ENCODE data around the gene ALK.

ALK gene

DNA sequence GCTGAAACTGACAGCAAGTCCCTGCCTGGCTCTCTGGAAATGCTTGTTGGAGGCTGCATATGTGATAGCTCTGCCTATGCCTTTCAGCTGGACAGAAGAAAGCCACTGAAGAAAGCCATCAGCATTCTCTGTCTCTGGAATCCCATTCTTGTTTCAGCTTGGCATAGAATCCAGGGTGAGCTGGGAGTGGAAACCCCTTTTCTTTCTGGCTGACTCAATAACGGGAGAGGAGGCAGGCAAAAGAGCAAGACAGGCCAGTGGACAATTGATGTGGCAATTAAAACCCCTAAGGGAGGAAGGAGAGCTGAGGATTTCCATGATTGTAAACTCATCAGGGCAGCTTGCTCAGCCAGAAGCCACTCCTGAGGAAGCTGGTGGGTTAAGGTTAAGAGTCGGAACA, 598.1 kb downstream of the ALK start:
- Mint-ChIP-seq H3K27ac (no peak overlapping the region), H3K36me3 (no peaks in the 10 kb centered on the region), H3K27me3 (peaks cover 71% of the 10 kb centered on the region), H3K9me3 (no peaks in the 10 kb centered on the region), H3K4me3 (no peak overlapping the region), H3K4me1 (peaks cover under 1% of the 10 kb centered on the region)
- no peak for ATAC-seq

DNA sequence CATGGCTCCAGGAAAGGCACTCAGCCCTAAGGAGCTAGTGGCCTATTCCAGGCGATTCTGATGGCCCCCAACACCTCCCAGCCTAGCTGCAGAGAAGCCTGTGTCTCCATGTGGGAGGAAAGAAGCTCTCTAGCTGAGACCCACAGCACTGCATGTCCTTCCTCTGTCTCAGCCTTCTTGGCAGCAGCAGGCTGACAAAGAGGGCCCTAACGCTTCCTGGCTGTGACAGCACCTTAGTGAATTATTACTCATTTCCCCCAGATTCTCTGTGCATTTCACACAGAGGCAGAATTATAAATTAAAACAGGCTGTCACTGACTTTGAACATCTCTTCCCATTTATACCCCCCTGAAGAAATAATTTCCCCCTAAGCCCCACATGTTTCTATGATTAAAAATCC, 599.4 kb downstream of the ALK start:
- H3K36me3 Mint-ChIP-seq: no peaks in the 10 kb centered on the region
- H3K27me3 Mint-ChIP-seq: peaks cover 60% of the 10 kb centered on the region
- no peak for ATAC-seq
- H3K4me1 Mint-ChIP-seq: peaks cover 13% of the 10 kb centered on the region
- H3K9me3 Mint-ChIP-seq: no peaks in the 10 kb centered on the region
- no peak overlapping the region for H3K27ac Mint-ChIP-seq
- H3K4me3 Mint-ChIP-seq: no peak overlapping the region

- Mint-ChIP-seq H3K36me3 (no peaks in the 10 kb centered on the region), H3K27ac (no peak overlapping the region), H3K9me3 (no peaks in the 10 kb centered on the region), H3K4me3 (no peak overlapping the region), H3K4me1 (peaks cover 38% of the 10 kb centered on the region), H3K27me3 (peaks cover 49% of the 10 kb centered on the region)
- no peak for ATAC-seq
These were observed 603.4 kb downstream of the ALK start for GRCh38 chr2:29317801-29318485.

DNA sequence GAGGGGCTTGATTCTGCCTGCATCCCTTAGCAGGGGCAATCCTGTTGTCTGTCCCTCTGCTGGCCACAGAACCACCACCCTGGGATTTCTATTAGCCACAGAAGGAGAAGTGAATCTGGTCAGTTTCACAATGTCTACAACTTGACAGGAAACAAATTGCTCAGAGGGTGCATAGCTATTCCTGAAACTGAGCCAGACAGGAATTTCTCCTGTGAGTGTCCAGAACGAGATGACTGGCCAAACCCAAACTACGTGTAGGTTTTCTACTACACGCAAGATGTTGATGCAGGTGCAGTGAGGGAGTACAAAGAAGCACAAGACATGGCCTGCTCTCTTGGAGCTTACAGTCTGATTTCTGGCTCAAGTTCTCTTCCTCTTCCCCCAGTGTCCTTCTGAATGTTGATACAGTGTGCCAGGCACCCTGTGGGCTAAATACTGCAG, 604.3 kb downstream of the ALK start:
- H3K27me3 Mint-ChIP-seq: peaks cover 43% of the 10 kb centered on the region
- no peak overlapping the region for H3K4me3 Mint-ChIP-seq
- H3K27ac Mint-ChIP-seq: no peak overlapping the region
- H3K36me3 Mint-ChIP-seq: no peaks in the 10 kb centered on the region
- H3K9me3 Mint-ChIP-seq: no peaks in the 10 kb centered on the region
- peak; percentile 72 for ATAC-seq
- peaks cover 38% of the 10 kb centered on the region for H3K4me1 Mint-ChIP-seq

DNA sequence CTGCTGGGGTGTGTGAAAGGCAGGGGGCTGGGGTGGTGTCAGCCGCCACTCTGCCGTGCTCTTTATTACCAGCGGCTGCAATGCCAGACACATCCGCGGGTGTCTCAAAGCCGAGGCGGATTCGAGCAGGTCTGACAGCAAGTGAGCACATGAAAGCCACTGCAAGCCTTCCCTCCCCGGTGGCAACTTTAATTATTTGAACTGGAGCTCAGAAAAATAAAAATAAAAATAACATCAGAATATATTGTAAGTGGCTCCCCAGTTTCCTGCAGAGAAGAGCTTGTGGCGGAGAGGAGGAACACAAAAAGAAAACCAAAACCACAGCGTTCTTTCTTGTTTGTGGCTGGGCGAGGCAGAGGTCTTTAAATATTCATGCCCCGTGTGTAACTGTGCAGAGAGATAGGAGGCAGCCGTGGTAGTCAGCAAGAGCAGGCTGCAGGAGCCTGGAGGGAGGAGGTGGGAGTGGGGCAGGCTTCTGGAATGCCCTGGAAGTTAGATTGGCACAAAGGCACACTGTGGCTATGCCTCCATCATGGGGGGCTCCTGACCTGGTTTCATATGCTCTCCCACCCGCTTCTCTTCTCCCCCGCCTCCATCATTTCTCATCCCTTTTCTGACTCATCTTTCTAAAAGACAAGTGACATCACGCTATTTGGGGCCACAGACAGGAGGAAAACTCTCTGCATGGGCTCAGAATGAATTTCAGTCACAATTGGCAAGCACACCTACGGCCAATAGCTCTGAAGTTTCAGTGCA, 606.4 kb downstream of the ALK start:
- H3K4me1 Mint-ChIP-seq: peaks cover 38% of the 10 kb centered on the region
- peaks cover 22% of the 10 kb centered on the region for H3K27me3 Mint-ChIP-seq
- H3K9me3 Mint-ChIP-seq: no peaks in the 10 kb centered on the region
- no peaks in the 10 kb centered on the region for H3K36me3 Mint-ChIP-seq
- H3K4me3 Mint-ChIP-seq: peak overlapping the region; percentile 67
- ATAC-seq: peak; percentile 76
- peak overlapping the region; percentile 36 for H3K27ac Mint-ChIP-seq

DNA sequence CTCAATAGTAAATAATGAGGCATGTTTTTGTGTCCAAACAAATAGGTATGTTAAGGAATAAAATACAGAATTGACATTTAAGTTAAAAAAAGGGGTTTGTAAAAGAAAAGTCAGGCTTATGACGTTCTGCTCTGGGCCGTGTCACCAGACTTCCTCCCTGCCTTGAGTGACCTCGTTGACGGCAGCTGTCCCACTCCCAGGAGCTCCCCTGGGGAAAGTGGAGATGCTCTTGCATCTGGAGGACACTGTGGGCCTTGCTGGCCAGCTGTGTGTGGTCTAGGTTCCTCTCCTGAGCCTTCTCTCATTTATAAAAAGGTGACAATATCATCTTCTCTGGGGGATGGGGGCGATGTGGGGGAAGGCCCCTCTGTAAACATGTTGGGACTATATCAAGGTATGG, 609.9 kb downstream of the ALK start:
- Mint-ChIP-seq H3K4me1 (peaks cover 19% of the 10 kb centered on the region), H3K9me3 (no peaks in the 10 kb centered on the region), H3K36me3 (no peaks in the 10 kb centered on the region), H3K27ac (no peak overlapping the region), H3K4me3 (no peak overlapping the region), H3K27me3 (peaks cover 22% of the 10 kb centered on the region)
- no peak for ATAC-seq

- ATAC-seq: no peak
- Mint-ChIP-seq H3K4me1 (peaks cover 18% of the 10 kb centered on the region), H3K36me3 (no peaks in the 10 kb centered on the region), H3K27me3 (peaks cover 22% of the 10 kb centered on the region), H3K27ac (no peak overlapping the region), H3K9me3 (no peaks in the 10 kb centered on the region), H3K4me3 (no peak overlapping the region)
These were observed 610.6 kb downstream of the ALK start for GRCh38 chr2:29310650-29311348.

- H3K4me3 Mint-ChIP-seq: no peak overlapping the region
- H3K4me1 Mint-ChIP-seq: peaks cover 4% of the 10 kb centered on the region
- ATAC-seq: peak; percentile 60
- H3K36me3 Mint-ChIP-seq: no peaks in the 10 kb centered on the region
- H3K27me3 Mint-ChIP-seq: peaks cover 19% of the 10 kb centered on the region
- no peak overlapping the region for H3K27ac Mint-ChIP-seq
- H3K9me3 Mint-ChIP-seq: no peaks in the 10 kb centered on the region
These were observed 612.0 kb downstream of the ALK start for GRCh38 chr2:29309090-29310029.

DNA sequence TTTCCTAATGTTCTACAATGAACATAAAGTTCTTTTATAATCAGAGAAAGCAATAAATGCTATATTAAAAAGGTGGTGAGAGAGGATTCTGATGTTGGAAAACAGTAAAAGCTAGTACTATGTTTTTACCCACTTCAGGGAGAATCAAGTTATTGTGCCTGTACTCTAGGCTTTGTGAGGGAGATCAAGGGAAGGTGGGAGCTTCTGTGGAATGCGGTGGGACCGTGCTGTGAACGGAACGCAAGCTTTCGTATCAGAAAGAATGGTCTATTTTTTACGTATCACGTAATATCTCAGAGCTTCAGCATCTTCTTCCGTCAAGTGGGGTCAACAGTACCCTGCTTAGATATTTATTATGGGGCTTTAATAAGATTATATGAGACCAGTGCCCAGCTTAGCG, 613.0 kb downstream of the ALK start:
- Mint-ChIP-seq H3K4me1 (no peaks in the 10 kb centered on the region), H3K27me3 (peaks cover 14% of the 10 kb centered on the region), H3K4me3 (no peak overlapping the region), H3K36me3 (no peaks in the 10 kb centered on the region), H3K9me3 (no peaks in the 10 kb centered on the region), H3K27ac (no peak overlapping the region)
- no peak for ATAC-seq

DNA sequence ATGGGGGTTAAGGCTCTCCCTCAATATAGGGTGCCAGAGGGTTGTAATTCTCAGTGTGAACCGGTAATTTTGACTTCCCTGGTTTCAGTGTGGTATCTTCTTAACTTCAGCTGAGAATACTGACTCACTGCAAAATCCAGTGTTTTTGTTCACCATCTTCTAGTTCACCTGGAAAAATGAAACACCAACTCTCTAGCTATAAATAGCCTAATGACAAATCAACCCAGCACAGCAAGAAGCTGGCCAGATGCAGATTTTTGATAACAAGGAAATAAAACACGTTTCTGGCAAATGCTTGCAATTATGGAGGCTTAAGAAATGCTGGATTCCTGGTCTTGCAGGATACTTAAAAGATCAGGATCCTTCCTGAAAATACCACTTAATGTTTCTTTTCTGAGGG, 613.9 kb downstream of the ALK start:
- Mint-ChIP-seq H3K4me1 (no peaks in the 10 kb centered on the region), H3K36me3 (no peaks in the 10 kb centered on the region), H3K4me3 (no peak overlapping the region), H3K9me3 (no peaks in the 10 kb centered on the region), H3K27ac (no peak overlapping the region), H3K27me3 (peaks cover 22% of the 10 kb centered on the region)
- no peak for ATAC-seq

DNA sequence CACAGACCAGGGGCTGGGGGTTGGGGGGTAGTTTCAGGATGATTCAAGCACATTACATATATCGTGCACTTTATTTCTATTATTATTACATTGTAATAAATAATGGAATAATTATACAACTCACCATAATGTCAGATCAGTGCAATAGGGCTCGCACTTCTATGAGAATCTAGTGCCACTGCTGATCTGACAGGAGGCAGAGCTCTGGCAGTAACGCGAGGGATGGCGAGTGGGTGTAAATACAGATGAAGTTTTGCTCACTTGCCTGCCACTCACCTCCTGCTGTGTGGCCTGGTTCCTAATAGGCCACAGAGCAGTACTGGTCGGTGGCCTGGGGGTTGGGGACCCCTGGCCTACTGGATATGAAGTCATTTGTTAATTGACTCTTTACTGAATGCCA, 615.6 kb downstream of the ALK start:
- no peaks in the 10 kb centered on the region for H3K9me3 Mint-ChIP-seq
- no peaks in the 10 kb centered on the region for H3K4me1 Mint-ChIP-seq
- peaks cover 36% of the 10 kb centered on the region for H3K27me3 Mint-ChIP-seq
- H3K4me3 Mint-ChIP-seq: no peak overlapping the region
- ATAC-seq: no peak
- H3K36me3 Mint-ChIP-seq: no peaks in the 10 kb centered on the region
- H3K27ac Mint-ChIP-seq: no peak overlapping the region

GRCh38 chr2:29304399-29305060, 616.9 kb downstream of the ALK start:
- no peaks in the 10 kb centered on the region for H3K36me3 Mint-ChIP-seq
- H3K4me1 Mint-ChIP-seq: no peaks in the 10 kb centered on the region
- H3K27me3 Mint-ChIP-seq: peaks cover 45% of the 10 kb centered on the region
- ATAC-seq: no peak
- no peaks in the 10 kb centered on the region for H3K9me3 Mint-ChIP-seq
- no peak overlapping the region for H3K4me3 Mint-ChIP-seq
- H3K27ac Mint-ChIP-seq: no peak overlapping the region

- Mint-ChIP-seq H3K4me3 (no peak overlapping the region), H3K27me3 (peaks cover 55% of the 10 kb centered on the region), H3K4me1 (no peaks in the 10 kb centered on the region), H3K9me3 (no peaks in the 10 kb centered on the region), H3K27ac (no peak overlapping the region), H3K36me3 (no peaks in the 10 kb centered on the region)
- ATAC-seq: no peak
These were observed 624.8 kb downstream of the ALK start for GRCh38 chr2:29296585-29296984.

DNA sequence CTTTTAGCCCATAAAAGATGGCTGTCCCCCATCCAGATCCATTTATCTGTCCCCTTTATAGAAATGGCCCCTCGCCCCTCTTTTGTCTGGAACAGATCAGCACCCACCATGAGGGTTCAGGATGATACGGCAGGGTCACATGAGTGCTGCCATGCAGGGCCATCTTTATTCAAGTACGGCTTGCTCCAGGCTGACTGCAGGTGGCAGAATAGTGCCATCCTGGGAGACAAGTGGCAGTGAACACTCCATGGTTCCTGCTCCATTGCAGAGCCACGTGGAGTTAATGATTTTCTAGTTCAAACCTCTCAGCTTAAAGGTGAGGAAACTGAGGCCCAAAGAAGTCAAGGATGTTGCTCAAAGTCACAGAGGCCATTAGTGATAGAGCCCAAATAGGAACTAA, 625.5 kb downstream of the ALK start:
- ATAC-seq: no peak
- Mint-ChIP-seq H3K27ac (no peak overlapping the region), H3K36me3 (no peaks in the 10 kb centered on the region), H3K9me3 (no peaks in the 10 kb centered on the region), H3K4me3 (no peak overlapping the region), H3K27me3 (peaks cover 51% of the 10 kb centered on the region), H3K4me1 (no peaks in the 10 kb centered on the region)
